22Rv1 (cell line): ENCODE results near the gene ZNF674.
A peak's percentile ranks its signal among the peaks of the same experiment; 100 is the strongest.

Experiments used
- H3K27ac ChIP-seq: fragments of 450-650 bp; 2 replicates; pipeline ENCODE4 v1.5.1; 2017
- ZFX ChIP-seq: fragments of 450-650 bp; IDR thresholded peaks from 2 replicates; pipeline ENCODE4 v1.6.1; 2017; ENCODE audit warnings: antibody characterized with exemption, borderline replicate concordance
- TF ChIP-seq, protein P1 (sequence below): fragments of 450-650 bp; IDR thresholded peaks from 2 replicates; pipeline ENCODE4 v1.5.1; 2017; ENCODE audit warnings: mild to moderate bottlenecking

The ZNF674 gene

DNA sequence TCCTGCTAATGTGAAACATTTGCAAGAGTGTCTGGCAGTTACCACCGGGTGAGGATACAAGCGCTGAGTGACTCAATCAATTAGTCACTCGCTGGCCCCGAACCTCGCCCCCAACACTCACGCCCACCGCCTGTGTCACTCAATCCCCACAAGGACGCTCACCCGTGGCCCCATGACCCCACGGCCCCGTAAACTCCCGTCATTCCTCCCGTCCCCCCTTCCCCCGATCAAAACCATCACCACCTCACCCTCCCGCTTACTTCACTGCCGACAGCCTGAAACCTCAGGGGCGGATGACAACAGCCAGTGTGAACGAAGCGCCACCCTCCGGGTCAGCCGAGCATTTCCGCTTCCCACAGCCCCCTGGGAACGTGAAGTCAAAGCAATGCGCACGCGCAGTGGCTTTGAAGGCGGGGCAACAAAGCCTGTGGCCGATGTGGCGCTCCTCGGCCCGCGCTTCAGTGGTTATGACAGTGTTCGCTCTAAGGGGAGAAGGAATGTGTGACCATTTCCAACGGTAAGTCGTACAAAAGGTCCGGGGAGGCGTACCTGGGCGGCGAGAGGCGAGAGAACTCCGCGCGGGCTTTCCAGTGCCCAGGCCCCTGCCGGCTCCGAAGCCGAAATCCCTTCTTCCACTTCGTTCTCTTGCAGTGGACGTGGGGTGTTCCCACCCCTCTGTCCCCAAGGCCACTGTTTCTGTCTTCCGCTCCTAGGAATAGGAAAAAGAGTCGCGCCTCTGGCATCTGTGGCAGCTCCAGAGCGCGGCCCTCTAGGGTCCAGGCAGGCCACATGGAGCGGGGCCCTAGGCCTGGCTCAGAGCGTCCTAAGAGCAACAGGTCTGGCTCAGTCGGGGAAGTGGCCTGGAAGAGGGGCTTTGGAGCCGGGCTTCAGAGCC is at the start of gene ZNF674:
Gene ZNF674, minus strand, starts transcription at position 311 of the 895 bp plus-strand sequence. CDS start 3,334 bp downstream, outside the sequence.
- peak within 1 kb of the TSS; percentile 52 for H3K27ac ChIP-seq

DNA sequence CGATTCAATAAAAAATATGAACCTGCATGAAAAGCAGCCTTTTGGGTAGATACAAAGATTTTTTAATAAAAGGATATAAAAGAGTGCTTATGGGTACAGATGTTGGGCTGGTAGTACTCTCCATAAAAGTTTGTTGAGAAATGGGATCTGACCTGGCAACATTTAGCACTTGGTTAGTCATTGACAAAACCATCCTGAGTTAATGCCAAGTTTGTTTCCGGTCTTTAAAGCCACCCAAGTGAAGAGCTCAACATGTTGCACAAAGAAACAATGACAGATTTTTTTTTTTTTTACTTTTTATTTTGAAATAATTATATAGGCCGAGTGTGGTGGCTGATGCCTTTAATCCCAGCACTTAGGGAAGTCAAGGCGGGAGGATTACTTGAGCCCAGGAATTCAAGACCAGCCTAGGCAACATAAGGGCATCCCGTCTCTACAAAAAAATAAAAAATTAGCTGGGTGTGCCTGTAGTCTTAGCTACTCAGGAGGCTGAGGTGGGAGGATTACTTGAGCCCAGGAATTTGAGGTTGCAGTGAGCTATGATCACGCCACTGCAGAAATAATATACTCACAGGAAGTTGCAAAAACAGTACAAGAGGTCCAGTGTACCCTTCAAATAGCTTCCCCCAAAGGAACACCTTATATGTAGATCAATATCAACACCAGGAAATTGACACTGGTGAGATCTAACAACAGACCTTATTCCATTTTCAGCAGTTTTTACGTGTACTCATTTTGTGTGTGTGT is 44.9 kb upstream of the ZNF674 start:
- H3K27ac ChIP-seq = no peak overlapping the region
- TF ChIP-seq, protein P1, sequence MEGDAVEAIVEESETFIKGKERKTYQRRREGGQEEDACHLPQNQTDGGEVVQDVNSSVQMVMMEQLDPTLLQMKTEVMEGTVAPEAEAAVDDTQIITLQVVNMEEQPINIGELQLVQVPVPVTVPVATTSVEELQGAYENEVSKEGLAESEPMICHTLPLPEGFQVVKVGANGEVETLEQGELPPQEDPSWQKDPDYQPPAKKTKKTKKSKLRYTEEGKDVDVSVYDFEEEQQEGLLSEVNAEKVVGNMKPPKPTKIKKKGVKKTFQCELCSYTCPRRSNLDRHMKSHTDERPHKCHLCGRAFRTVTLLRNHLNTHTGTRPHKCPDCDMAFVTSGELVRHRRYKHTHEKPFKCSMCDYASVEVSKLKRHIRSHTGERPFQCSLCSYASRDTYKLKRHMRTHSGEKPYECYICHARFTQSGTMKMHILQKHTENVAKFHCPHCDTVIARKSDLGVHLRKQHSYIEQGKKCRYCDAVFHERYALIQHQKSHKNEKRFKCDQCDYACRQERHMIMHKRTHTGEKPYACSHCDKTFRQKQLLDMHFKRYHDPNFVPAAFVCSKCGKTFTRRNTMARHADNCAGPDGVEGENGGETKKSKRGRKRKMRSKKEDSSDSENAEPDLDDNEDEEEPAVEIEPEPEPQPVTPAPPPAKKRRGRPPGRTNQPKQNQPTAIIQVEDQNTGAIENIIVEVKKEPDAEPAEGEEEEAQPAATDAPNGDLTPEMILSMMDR = no peak
- no peak for TF ChIP-seq ZFX

More for the DNA sequence above, at the start of gene ZNF674:
- TF ChIP-seq, protein P1 = peak; percentile 39
- TF ChIP-seq ZFX = no peak

DNA sequence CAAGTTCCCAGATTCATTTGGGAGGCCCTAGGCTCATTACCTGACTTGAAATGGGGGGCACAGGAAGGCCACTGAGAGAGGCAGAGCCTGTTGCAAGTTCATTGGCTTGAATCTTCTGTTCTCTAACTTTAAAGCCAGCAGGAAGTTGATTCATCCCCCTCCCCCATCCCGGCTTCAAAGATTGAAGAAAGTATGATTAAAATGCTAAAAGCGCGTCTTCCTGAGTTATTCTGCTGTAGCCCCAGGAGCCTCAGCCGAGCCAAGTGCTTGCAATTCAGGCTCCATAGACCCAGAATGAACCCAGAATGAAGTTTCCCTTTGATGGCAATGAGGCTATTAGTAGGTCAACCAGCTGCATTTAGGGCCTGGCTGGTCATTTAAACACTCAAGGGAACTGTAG is 43.0 kb upstream of the ZNF674 start:
- no peak overlapping the region for H3K27ac ChIP-seq
- no peak for TF ChIP-seq ZFX
- TF ChIP-seq, protein P1 = no peak

DNA sequence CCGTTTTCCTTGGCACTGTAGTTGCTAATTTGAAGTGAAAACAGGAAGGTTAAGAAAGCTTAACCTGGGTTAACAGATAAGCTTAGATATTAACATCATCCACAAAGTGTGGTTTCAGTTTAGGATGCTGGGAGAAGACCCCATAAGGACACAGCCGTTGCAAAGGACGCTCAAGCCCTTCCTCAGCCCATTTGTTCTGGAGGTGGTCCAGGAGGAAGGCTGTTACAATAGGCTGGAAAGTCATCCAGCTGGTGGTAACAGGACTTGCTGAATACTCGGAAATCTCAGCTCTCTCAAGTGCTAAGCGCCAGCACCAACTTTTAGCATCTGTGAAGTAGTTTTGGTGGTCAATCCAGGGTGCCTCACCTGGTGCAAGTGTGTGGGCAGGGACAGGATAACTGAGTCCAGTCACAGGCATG is 42.5 kb upstream of the ZNF674 start:
- TF ChIP-seq, protein P1 = no peak
- TF ChIP-seq ZFX = no peak
- H3K27ac ChIP-seq = no peak overlapping the region

DNA sequence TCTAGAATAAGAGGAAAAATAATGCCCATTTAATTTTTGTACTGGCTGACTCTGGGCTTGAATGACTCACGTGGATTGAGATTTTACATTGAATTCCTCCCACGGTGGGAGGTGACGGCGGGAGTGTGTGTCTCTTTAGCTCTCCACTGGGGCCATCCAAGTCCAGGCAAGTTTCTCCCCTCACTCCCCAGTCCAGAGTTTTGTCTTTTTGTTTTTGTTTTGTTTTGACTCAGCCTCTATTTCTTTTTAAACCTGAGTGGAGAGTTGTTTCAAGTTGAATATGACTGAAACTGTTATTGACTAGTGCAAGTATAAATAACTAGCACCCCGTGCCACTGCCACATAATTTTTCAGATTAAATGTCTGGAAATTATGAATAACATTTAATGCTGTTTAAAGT is 41.9 kb upstream of the ZNF674 start:
- TF ChIP-seq, protein P1 = no peak
- TF ChIP-seq ZFX = no peak
- H3K27ac ChIP-seq = no peak overlapping the region

DNA sequence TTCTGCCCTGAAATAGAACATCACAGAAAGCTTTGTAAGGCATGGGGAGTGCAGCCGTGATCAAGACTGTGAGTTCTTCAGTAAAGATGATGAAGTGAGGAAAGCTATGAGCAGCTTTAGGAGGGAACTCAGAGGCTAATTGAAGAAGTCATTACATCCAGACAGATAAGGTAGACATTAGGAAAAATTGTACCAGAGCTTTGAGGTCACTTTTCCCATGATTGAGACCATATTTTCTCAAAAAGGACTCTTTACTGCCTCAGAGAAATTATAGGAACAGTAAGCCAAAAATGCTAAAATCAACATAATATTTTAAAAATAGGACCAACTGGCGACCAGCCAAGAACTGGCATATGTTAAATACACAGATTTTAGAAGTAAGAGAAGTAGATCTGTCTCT is 39.5 kb upstream of the ZNF674 start:
- TF ChIP-seq, protein P1 = no peak
- no peak for TF ChIP-seq ZFX
- no peak overlapping the region for H3K27ac ChIP-seq

DNA sequence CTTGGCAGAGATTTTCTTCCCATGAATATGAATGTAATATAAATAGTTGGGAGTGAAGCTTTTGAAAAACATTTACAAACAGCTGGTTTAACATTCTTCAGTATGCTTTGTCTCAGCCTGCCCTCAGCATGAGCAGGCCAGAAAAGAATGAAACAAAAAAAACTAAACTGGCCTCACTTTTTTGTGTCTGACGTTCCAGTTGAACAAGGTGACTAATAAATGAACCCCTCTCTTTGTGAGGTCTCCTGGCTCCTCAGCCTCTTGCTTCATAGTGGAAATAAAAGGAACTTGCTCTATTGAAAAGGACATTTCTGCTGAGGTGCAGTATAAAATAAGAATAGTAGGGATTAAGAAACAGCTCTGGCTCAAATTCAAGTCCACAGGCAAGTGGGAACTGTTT is 37.7 kb upstream of the ZNF674 start:
- TF ChIP-seq ZFX = no peak
- TF ChIP-seq, protein P1 = no peak
- no peak overlapping the region for H3K27ac ChIP-seq
